HL-60 (cell line): Measurements from ENCODE around the gene COA7.

ENCODE experiments used
- DNase-seq, 2 experiments: peaks; one replicate each; pipeline ENCODE4 v3.0.0-alpha.2; 2010 to 2020; ENCODE audit warnings: low read depth in 1 of 2, low spot score in 1 of 2
- H3K27ac ChIP-seq: fragments of 250-450 bp; sonication (Bioruptor Pico); replicated peaks from 2 replicates; pipeline ENCODE4 v1.5.1; 2020; ENCODE audit warnings: mild to moderate bottlenecking, moderate library complexity
- H3K27me3 ChIP-seq: fragments of 250-450 bp; sonication (Bioruptor Pico); 2 replicates; pipeline ENCODE4 v1.5.1; 2021; ENCODE audit warnings: mild to moderate bottlenecking, moderate library complexity; ENCODE audit not compliant: insufficient read depth, poor library complexity, severe bottlenecking
- H3K4me3 ChIP-seq: replicated peaks from 2 replicates; pipeline ENCODE4 v1.5.1; 2011; ENCODE audit warnings: mild to moderate bottlenecking, control low read depth, low read length; ENCODE audit not compliant: insufficient read depth
- GABPA ChIP-seq: IDR thresholded peaks from 2 replicates; pipeline ENCODE4 v1.6.1; 2012; ENCODE audit warnings: low read depth
- POLR2AphosphoS5 ChIP-seq: IDR thresholded peaks from 2 replicates; pipeline ENCODE4 v1.6.1; 2012; ENCODE audit warnings: low read depth
- SPI1 ChIP-seq: IDR thresholded peaks from 2 replicates; pipeline ENCODE4 v1.6.1; 2012; ENCODE audit warnings: low read depth, mild to moderate bottlenecking, borderline replicate concordance
- TF ChIP-seq, protein P1 (sequence below): IDR thresholded peaks from 2 replicates; pipeline ENCODE4 v1.6.1; 2012; ENCODE audit warnings: low read depth; ENCODE audit not compliant: insufficient replicate concordance
- TF ChIP-seq, protein P2 (sequence below): IDR thresholded peaks from one replicate; pipeline ENCODE4 v1.5.1; 2011; ENCODE audit warnings: low read length, control low read depth, inconsistent platforms; ENCODE audit not compliant: insufficient read depth

Gene COA7

DNA sequence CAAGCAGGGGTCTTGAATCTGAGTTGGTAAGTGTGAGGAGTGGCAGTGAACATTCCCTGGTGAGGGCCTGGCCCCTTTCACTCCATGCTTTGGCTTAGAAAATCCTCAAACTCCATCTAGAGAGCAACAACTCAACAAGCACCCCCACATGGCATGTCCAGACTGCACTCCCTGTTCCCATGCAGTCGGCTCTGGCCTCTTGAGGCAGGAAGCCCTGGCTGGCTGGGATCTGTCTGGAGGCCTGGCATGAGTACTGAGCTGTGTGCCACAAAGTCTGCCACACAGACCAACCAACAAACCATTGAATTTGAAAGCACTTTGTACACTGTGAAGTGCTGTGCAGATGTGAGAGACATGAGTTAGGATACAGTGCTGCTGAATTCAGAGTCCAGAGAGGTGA, 25.2 kb downstream of the COA7 start:
- Histone ChIP-seq H3K4me3 (no peak overlapping the region), H3K27me3 (no peaks in the 10 kb centered on the region), H3K27ac (no peak overlapping the region)
- no peak for TF ChIP-seq GABPA
- TF ChIP-seq, protein P1, sequence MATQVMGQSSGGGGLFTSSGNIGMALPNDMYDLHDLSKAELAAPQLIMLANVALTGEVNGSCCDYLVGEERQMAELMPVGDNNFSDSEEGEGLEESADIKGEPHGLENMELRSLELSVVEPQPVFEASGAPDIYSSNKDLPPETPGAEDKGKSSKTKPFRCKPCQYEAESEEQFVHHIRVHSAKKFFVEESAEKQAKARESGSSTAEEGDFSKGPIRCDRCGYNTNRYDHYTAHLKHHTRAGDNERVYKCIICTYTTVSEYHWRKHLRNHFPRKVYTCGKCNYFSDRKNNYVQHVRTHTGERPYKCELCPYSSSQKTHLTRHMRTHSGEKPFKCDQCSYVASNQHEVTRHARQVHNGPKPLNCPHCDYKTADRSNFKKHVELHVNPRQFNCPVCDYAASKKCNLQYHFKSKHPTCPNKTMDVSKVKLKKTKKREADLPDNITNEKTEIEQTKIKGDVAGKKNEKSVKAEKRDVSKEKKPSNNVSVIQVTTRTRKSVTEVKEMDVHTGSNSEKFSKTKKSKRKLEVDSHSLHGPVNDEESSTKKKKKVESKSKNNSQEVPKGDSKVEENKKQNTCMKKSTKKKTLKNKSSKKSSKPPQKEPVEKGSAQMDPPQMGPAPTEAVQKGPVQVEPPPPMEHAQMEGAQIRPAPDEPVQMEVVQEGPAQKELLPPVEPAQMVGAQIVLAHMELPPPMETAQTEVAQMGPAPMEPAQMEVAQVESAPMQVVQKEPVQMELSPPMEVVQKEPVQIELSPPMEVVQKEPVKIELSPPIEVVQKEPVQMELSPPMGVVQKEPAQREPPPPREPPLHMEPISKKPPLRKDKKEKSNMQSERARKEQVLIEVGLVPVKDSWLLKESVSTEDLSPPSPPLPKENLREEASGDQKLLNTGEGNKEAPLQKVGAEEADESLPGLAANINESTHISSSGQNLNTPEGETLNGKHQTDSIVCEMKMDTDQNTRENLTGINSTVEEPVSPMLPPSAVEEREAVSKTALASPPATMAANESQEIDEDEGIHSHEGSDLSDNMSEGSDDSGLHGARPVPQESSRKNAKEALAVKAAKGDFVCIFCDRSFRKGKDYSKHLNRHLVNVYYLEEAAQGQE, result no peak
- TF ChIP-seq SPI1, result no peak
- TF ChIP-seq, protein P2, sequence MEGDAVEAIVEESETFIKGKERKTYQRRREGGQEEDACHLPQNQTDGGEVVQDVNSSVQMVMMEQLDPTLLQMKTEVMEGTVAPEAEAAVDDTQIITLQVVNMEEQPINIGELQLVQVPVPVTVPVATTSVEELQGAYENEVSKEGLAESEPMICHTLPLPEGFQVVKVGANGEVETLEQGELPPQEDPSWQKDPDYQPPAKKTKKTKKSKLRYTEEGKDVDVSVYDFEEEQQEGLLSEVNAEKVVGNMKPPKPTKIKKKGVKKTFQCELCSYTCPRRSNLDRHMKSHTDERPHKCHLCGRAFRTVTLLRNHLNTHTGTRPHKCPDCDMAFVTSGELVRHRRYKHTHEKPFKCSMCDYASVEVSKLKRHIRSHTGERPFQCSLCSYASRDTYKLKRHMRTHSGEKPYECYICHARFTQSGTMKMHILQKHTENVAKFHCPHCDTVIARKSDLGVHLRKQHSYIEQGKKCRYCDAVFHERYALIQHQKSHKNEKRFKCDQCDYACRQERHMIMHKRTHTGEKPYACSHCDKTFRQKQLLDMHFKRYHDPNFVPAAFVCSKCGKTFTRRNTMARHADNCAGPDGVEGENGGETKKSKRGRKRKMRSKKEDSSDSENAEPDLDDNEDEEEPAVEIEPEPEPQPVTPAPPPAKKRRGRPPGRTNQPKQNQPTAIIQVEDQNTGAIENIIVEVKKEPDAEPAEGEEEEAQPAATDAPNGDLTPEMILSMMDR, result no peak
- no peak for TF ChIP-seq POLR2AphosphoS5
- DNase-seq, result no peak

DNA sequence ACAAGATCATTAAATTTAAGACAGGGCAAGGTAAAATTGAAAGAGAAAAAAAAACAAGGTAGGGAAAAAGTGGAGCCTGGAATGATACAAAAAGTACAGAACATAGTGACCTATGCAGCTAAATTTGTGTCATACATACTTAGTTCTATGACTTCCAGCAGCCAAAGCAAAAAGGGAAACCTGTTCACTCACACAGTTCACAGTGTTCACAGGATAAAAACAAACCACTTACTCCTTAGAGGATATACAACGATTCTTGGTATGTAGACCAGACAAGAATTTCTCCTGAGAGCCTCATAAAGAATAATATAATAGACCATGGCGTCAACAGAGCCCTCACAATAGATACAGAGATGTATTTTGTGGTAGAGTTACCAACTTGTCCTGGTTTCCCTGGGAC, 27.5 kb downstream of the COA7 start:
- H3K27me3 ChIP-seq, result no peaks in the 10 kb centered on the region
- DNase-seq, result no peak
- no peak overlapping the region for H3K27ac ChIP-seq
- TF ChIP-seq GABPA (no peak), SPI1 (no peak), POLR2AphosphoS5 (no peak)
- TF ChIP-seq, protein P1, result no peak
- TF ChIP-seq, protein P2, result no peak
- no peak overlapping the region for H3K4me3 ChIP-seq

DNA sequence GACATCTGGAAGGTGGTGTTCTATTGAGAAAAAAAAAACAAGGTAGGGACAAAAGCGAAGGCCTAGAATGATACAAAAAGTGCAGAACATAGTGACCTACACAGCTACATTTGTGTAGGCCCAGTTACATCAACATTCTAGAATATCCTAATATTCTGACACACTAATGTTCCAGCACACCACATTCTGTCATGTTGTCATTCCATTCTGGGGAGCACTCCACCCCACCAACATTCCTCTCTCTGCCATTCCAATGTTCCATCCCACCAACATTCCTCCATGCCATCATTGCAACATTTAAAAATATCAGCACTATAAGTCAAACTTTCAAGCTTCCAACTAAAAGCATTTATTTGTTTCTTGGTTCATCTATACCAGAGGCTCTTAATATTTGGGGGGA, 28.5 kb downstream of the COA7 start:
- no peak for DNase-seq
- no peaks in the 10 kb centered on the region for H3K27me3 ChIP-seq
- TF ChIP-seq GABPA (no peak), POLR2AphosphoS5 (no peak), SPI1 (no peak)
- TF ChIP-seq, protein P1, result no peak
- TF ChIP-seq, protein P2, result no peak
- no peak overlapping the region for H3K27ac ChIP-seq
- no peak overlapping the region for H3K4me3 ChIP-seq
